HG02588 (cell line): ENCODE results near the gene HACD4.
"Not testable (repeated sequence)": the region's sequence is repeated elsewhere in the genome, so short reads cannot be mapped to it uniquely, and the experiment has no call there.

Experiments
- ATAC-seq: cut with Tn5 transposase; IDR thresholded peaks from one replicate; pipeline ENCODE4 v1.9.1; 2021; ENCODE audit warnings: mild to moderate bottlenecking, moderate library complexity; ENCODE audit not compliant: unreplicated experiment

The HACD4 gene

GRCh38 chr9:20973246-20973947, 58.0 kb downstream of the HACD4 start:
- ATAC-seq, result not testable (repeated sequence)

GRCh38 chr9:20972684-20973083, 58.8 kb downstream of the HACD4 start:
- ATAC-seq, result no peak

GRCh38 chr9:20962536-20963225, 68.8 kb downstream of the HACD4 start:
- no peak for ATAC-seq

GRCh38 chr9:20950707-20951106, 80.7 kb downstream of the HACD4 start:
- ATAC-seq, result no peak
